GM19193 (cell line): ENCODE measurements around the gene NUTF2.

Experiments used
- POLR2A ChIP-seq: IDR thresholded peaks from 4 replicates; pipeline ENCODE4 v1.6.1; 2011; ENCODE audit not compliant: insufficient read depth, insufficient read length; ENCODE audit errors: extremely low read depth

Gene NUTF2

GRCh38 chr16:67848118-67848517, 1.4 kb downstream of the NUTF2 start:
- no peak for TF ChIP-seq POLR2A

GRCh38 chr16:67853670-67854069, 6.9 kb downstream of the NUTF2 start:
- no peak for TF ChIP-seq POLR2A

GRCh38 chr16:67855789-67856188, 9.1 kb downstream of the NUTF2 start:
- TF ChIP-seq POLR2A, result no peak

- no peak for TF ChIP-seq POLR2A
Measured at GRCh38 chr16:67856927-67857546, 10.3 kb downstream of the NUTF2 start.

- no peak for TF ChIP-seq POLR2A
Measured at GRCh38 chr16:67857547-67858233, 11.0 kb downstream of the NUTF2 start.

- TF ChIP-seq POLR2A, result no peak
Measured at GRCh38 chr16:67858500-67858899, 11.8 kb downstream of the NUTF2 start.

- no peak for TF ChIP-seq POLR2A
Measured at GRCh38 chr16:67860589-67861398, 14.1 kb downstream of the NUTF2 start.

- TF ChIP-seq POLR2A, result no peak
Measured at GRCh38 chr16:67861877-67862276, 15.1 kb downstream of the NUTF2 start.

- TF ChIP-seq POLR2A, result no peak
Measured at GRCh38 chr16:67862623-67863583, 16.2 kb downstream of the NUTF2 start.

GRCh38 chr16:67864594-67864993, 17.9 kb downstream of the NUTF2 start:
- no peak for TF ChIP-seq POLR2A

GRCh38 chr16:67865318-67865717, 18.6 kb downstream of the NUTF2 start:
- TF ChIP-seq POLR2A, result no peak

- TF ChIP-seq POLR2A, result no peak
Measured at GRCh38 chr16:67868290-67868689, 21.6 kb downstream of the NUTF2 start.

- TF ChIP-seq POLR2A, result no peak
Measured at GRCh38 chr16:67869653-67870052, 22.9 kb downstream of the NUTF2 start.

- TF ChIP-seq POLR2A, result no peak
Measured at GRCh38 chr16:67871256-67871655, 24.5 kb downstream of the NUTF2 start.
